K562 (cell line): ENCODE data around the gene CENPV. TPM values are rescaled to one million over a fixed set of nuclear protein-coding genes. Genes with fewer than 3 reads are reported as not detected.

Experiments used
- CTBP1 ChIP-seq: fragments of 450-650 bp; IDR thresholded peaks from 2 replicates; pipeline ENCODE4 v1.6.1; 2016; ENCODE audit warnings: borderline replicate concordance
- EWSR1 ChIP-seq: fragments of 450-650 bp; IDR thresholded peaks from 2 replicates; pipeline ENCODE4 v1.6.1; 2018; ENCODE audit warnings: borderline replicate concordance, mild to moderate bottlenecking, low read depth, moderate library complexity; ENCODE audit not compliant: partially characterized antibody
- FOXJ2 ChIP-seq: fragments of 200-800 bp; sonication (Bioruptor generic); IDR thresholded peaks from 2 replicates; pipeline ENCODE4 v1.6.1; 2016; ENCODE audit warnings: missing genetic modification characterization, missing compliant biosample characterization
- FOXJ3 ChIP-seq: sonication (generic); formaldehyde crosslinking; IDR thresholded peaks from 2 replicates; pipeline ENCODE4 v1.4.0; 2020; ENCODE audit warnings: mild to moderate bottlenecking, missing genetic modification reagents
- HDAC1 ChIP-seq, 2 experiments: fragments of 450-650 bp; IDR thresholded peaks; 2 replicates each; pipeline ENCODE4 v1.6.1; 2016 to 2017; ENCODE audit warnings: inconsistent platforms in 1 of 2, mild to moderate bottlenecking in 1 of 2, moderate library complexity in 1 of 2
- L3MBTL2 ChIP-seq: fragments of 450-650 bp; IDR thresholded peaks from 2 replicates; pipeline ENCODE4 v1.6.1; 2016; ENCODE audit warnings: mild to moderate bottlenecking, moderate library complexity
- LEF1 ChIP-seq: fragments of 450-650 bp; IDR thresholded peaks from 2 replicates; pipeline ENCODE4 v1.6.1; 2016; ENCODE audit warnings: mild to moderate bottlenecking
- NCOA6 ChIP-seq: fragments of 450-650 bp; IDR thresholded peaks from 2 replicates; pipeline ENCODE4 v1.6.1; 2017; ENCODE audit warnings: mild to moderate bottlenecking
- NFE2L1 ChIP-seq: fragments of 450-650 bp; IDR thresholded peaks from 2 replicates; pipeline ENCODE4 v1.6.1; 2016; ENCODE audit warnings: missing genetic modification characterization, low read depth, mild to moderate bottlenecking, missing compliant biosample characterization, moderate library complexity, borderline replicate concordance
- NFIC ChIP-seq: fragments of 450-650 bp; IDR thresholded peaks from 2 replicates; pipeline ENCODE4 v1.6.1; 2017; ENCODE audit warnings: mild to moderate bottlenecking, inconsistent platforms
- PYGO2 ChIP-seq: fragments of 450-650 bp; IDR thresholded peaks from 2 replicates; pipeline ENCODE4 v1.6.1; 2016; ENCODE audit warnings: mild to moderate bottlenecking, missing genetic modification characterization, moderate library complexity, missing compliant biosample characterization
- SIN3A ChIP-seq, 2 experiments: fragments of 150-350 bp in 1 of 2; IDR thresholded peaks; 2 replicates each; pipeline ENCODE4 v1.6.1; 2011 to 2016; ENCODE audit warnings: borderline replicate concordance in 2 of 2, low read depth in 2 of 2, low read length in 2 of 2, mild to moderate bottlenecking in 2 of 2, moderate library complexity in 2 of 2; ENCODE audit not compliant: control insufficient read depth in 1 of 2
- TARDBP ChIP-seq: fragments of 450-650 bp; IDR thresholded peaks from 2 replicates; pipeline ENCODE4 v1.6.1; 2016
- ZNF589 ChIP-seq: fragments of 200-800 bp; sonication (Bioruptor generic); IDR thresholded peaks from 2 replicates; pipeline ENCODE4 v1.6.1; 2016; ENCODE audit warnings: low read depth, missing genetic modification characterization, missing compliant biosample characterization
- polyA plus RNA-seq, 8 experiments: library from polyadenylated mRNA; depleted of rRNA in 4 of 8; stranded (reverse) in 5 of 8; unstranded in 3 of 8; fragments of >200 nt; fragmentation: Nextera tagmentation in 2 of 8; fragmentation: Illumina TruSeq in 1 of 8; extraction: Ambion mirVana in 2 of 8; extraction: Trizol in 1 of 8; gene quantifications; 2 replicates each; pipeline versions ENCODE4 v1.2.1 to v1.2.3, GENCODE V29; 2011 to 2014; ENCODE audit warnings: inconsistent platforms in 1 of 8, missing spikeins in 1 of 8
- total RNA-seq, 7 experiments: library from RNA; depleted of rRNA in 6 of 7; stranded (reverse); fragments of >200 nt in 6 of 7; fragmentation: Illumina TruSeq in 2 of 7; extraction: Trizol in 2 of 7; gene quantifications; 2 replicates each; pipeline versions ENCODE4 v1.2.1 to v1.2.3, GENCODE V29; 2011 to 2021; ENCODE audit warnings: low replicate concordance in 1 of 7
- TF ChIP-seq, protein P1 (sequence below): sonication (generic); formaldehyde crosslinking; IDR thresholded peaks from 2 replicates; pipeline ENCODE4 v1.8.1; 2023; ENCODE audit warnings: mild to moderate bottlenecking, missing genetic modification reagents
- TF ChIP-seq, protein P2 (sequence below): fragments of 250-450 bp; sonication (Bioruptor Pico); IDR thresholded peaks from 2 replicates; pipeline ENCODE4 v1.8.0; 2022; ENCODE audit warnings: moderate library complexity, mild to moderate bottlenecking, inconsistent platforms
- TF ChIP-seq, protein P3 (sequence below): sonication (generic); formaldehyde crosslinking; IDR thresholded peaks from 2 replicates; pipeline ENCODE4 v1.8.0; 2022; ENCODE audit warnings: missing genetic modification reagents, mild to moderate bottlenecking, borderline replicate concordance
- TF ChIP-seq, protein P4 (sequence below): IDR thresholded peaks from 2 replicates; pipeline ENCODE4 v1.6.1; 2011; ENCODE audit warnings: borderline replicate concordance, low read depth, mild to moderate bottlenecking, moderate library complexity, low read length; ENCODE audit not compliant: insufficient read depth, poor library complexity, severe bottlenecking

Gene CENPV
- total and polyA plus RNA-seq, 9 of the 15 experiments (the other 6 are each of a cell fraction or from before 2014, with no cell fraction given): 17.8 to 131 (median 89.3) TPM

DNA sequence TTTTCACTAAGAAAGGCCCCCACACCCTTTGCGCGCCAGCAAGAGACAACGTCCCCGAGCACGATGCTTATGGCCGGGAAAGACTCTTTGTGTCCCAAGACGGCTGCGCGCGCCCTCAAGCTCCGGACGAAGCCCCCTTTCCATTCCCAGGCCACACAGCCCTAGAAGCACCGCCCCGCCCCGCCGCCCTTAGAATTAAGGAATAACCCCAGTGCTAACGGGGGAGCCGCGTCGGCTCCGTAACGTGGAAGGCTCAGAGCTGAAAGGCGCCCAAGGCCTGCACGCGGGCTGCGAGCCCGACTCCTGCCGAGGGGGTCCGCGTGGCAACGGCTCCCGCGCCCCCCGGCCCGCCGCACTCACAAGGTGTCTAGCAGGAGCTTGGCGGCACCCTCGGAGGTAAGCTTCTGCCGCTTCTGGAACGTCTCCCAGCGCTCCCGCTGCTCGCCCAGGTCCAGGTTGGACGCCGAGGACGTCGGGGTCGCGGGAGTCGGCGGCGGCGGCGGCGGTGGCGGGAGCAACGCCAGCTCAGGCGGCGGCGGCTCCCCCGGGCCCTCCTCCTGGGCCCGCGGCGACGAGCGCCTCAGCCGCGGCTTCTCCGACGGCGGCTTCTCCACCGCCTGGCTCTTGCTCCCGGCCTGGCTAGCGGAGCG is 477 bp downstream of the CENPV start (continued):
- TF ChIP-seq SIN3A (IDR thresholded peaks at IDR 0.05; ENCODE audit: borderline replicate concordance in 2 of 2, control insufficient read depth in 1 of 2, low read depth in 2 of 2, low read length in 2 of 2) (0 out of 4 replicates have a peak, but pooled peaks of 1 of the 2 experiments have one; percentile 11), FOXJ2 (no peak), HDAC1 (IDR thresholded peaks at IDR 0.05) (no peak), CTBP1 (no peak), NFE2L1 (tag) (no peak), ZNF589 (CRISPR knock-in tag) (no peak), NFIC (0 out of 2 replicates have a peak, but pooled peaks have one; percentile 6), EWSR1 (no peak), PYGO2 (no peak), FOXJ3 (CRISPR knock-in tag) (no peak), NCOA6 (peak; percentile 38; the same call in 1 of the 2 replicates), TARDBP (no peak), LEF1 (no peak), L3MBTL2 (peak; percentile 60)
- TF ChIP-seq, protein P1, sequence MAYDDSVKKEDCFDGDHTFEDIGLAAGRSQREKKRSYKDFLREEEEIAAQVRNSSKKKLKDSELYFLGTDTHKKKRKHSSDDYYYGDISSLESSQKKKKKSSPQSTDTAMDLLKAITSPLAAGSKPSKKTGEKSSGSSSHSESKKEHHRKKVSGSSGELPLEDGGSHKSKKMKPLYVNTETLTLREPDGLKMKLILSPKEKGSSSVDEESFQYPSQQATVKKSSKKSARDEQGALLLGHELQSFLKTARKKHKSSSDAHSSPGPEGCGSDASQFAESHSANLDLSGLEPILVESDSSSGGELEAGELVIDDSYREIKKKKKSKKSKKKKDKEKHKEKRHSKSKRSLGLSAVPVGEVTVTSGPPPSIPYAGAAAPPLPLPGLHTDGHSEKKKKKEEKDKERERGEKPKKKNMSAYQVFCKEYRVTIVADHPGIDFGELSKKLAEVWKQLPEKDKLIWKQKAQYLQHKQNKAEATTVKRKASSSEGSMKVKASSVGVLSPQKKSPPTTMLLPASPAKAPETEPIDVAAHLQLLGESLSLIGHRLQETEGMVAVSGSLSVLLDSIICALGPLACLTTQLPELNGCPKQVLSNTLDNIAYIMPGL (CRISPR knock-in tag): no peak
- TF ChIP-seq, protein P2, sequence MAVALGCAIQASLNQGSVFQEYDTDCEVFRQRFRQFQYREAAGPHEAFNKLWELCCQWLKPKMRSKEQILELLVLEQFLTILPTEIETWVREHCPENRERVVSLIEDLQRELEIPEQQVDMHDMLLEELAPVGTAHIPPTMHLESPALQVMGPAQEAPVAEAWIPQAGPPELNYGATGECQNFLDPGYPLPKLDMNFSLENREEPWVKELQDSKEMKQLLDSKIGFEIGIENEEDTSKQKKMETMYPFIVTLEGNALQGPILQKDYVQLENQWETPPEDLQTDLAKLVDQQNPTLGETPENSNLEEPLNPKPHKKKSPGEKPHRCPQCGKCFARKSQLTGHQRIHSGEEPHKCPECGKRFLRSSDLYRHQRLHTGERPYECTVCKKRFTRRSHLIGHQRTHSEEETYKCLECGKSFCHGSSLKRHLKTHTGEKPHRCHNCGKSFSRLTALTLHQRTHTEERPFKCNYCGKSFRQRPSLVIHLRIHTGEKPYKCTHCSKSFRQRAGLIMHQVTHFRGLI (CRISPR knock-in tag): no peak
- TF ChIP-seq, protein P3, sequence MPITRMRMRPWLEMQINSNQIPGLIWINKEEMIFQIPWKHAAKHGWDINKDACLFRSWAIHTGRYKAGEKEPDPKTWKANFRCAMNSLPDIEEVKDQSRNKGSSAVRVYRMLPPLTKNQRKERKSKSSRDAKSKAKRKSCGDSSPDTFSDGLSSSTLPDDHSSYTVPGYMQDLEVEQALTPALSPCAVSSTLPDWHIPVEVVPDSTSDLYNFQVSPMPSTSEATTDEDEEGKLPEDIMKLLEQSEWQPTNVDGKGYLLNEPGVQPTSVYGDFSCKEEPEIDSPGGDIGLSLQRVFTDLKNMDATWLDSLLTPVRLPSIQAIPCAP: no peak
- TF ChIP-seq, protein P4, sequence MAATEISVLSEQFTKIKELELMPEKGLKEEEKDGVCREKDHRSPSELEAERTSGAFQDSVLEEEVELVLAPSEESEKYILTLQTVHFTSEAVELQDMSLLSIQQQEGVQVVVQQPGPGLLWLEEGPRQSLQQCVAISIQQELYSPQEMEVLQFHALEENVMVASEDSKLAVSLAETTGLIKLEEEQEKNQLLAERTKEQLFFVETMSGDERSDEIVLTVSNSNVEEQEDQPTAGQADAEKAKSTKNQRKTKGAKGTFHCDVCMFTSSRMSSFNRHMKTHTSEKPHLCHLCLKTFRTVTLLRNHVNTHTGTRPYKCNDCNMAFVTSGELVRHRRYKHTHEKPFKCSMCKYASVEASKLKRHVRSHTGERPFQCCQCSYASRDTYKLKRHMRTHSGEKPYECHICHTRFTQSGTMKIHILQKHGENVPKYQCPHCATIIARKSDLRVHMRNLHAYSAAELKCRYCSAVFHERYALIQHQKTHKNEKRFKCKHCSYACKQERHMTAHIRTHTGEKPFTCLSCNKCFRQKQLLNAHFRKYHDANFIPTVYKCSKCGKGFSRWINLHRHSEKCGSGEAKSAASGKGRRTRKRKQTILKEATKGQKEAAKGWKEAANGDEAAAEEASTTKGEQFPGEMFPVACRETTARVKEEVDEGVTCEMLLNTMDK: no peak
